T-helper 22 cell (primary cell): ENCODE results near the gene PDPK1.

Experiments used
- DNase-seq: peaks from one replicate; pipeline ENCODE4 v3.0.0-alpha.2; 2020; ENCODE audit warnings: low read depth

Gene PDPK1

GRCh38 chr16:2537451-2538379 lies at the start of gene PDPK1:
TSS of gene PDPK1 (plus strand) at chr16:2538021. CDS start at chr16:2538113, 92 bp downstream.
- DNase-seq = peak; percentile 92

- DNase-seq = no peak
These were observed 48.2 kb upstream of the PDPK1 start for GRCh38 chr16:2489581-2489980.

GRCh38 chr16:2490190-2491105 lies 47.4 kb upstream of the PDPK1 start:
- DNase-seq = no peak

GRCh38 chr16:2492292-2492691 lies 45.5 kb upstream of the PDPK1 start:
- DNase-seq = no peak

GRCh38 chr16:2493605-2494004 lies 44.2 kb upstream of the PDPK1 start:
- DNase-seq = no peak

GRCh38 chr16:2494616-2495015 lies 43.2 kb upstream of the PDPK1 start:
- DNase-seq = no peak

- no peak for DNase-seq
These were observed 42.8 kb upstream of the PDPK1 start for GRCh38 chr16:2495041-2495440.

GRCh38 chr16:2496223-2497115 lies 41.4 kb upstream of the PDPK1 start:
- no peak for DNase-seq

GRCh38 chr16:2497116-2497630 lies 40.6 kb upstream of the PDPK1 start:
- DNase-seq = no peak

GRCh38 chr16:2497695-2498484 lies 39.9 kb upstream of the PDPK1 start:
- no peak for DNase-seq

- no peak for DNase-seq
These were observed 39.1 kb upstream of the PDPK1 start for GRCh38 chr16:2498531-2499253.

- DNase-seq = no peak
These were observed 38.4 kb upstream of the PDPK1 start for GRCh38 chr16:2499454-2499853.

- no peak for DNase-seq
These were observed 37.9 kb upstream of the PDPK1 start for GRCh38 chr16:2499890-2500429.

GRCh38 chr16:2500430-2500917 lies 37.3 kb upstream of the PDPK1 start:
- DNase-seq = no peak

- DNase-seq = peak; percentile 46
These were observed 36.7 kb upstream of the PDPK1 start for GRCh38 chr16:2500918-2501750.

- DNase-seq = no peak
These were observed 35.6 kb upstream of the PDPK1 start for GRCh38 chr16:2501946-2502895.

- DNase-seq = no peak
These were observed 32.1 kb upstream of the PDPK1 start for GRCh38 chr16:2505695-2506094.
